NCI-H446 treated with DMSO at 0.1 percent for 48 hours (cell line): ENCODE measurements around the gene FAM193B.
"Not testable (repeated sequence)": the region's sequence is repeated elsewhere in the genome, so short reads cannot be mapped to it uniquely, and the experiment has no call there.

Experiments used
- DNase-seq: peaks from one replicate; lab custom pipeline; 2025; lab: John Stamatoyannopoulos, UW

FAM193B gene

GRCh38 chr5:177537389-177538361 is 16.7 kb downstream of the FAM193B start:
- DNase-seq = no peak

- no peak for DNase-seq
Measured at GRCh38 chr5:177536386-177536785, 18.0 kb downstream of the FAM193B start.

DNA sequence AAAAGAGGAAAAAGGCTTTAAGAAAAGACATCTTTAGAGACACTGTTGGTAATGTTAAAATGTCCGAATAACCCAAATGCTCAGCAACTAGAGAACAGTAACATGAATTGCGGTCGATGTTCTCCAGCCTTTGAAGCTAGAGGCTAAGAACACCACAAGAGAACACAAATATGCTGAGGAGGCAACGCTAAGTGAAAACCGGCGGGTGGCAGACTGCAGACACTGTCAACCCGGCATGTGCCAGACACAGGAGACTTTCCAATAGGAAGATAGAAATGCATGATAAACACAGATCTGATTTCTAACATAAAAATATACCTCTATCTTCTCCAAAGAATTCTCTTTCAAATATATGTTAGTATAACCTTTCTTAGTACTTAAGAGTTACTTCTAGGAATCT is 19.2 kb downstream of the FAM193B start:
- no peak for DNase-seq

DNA sequence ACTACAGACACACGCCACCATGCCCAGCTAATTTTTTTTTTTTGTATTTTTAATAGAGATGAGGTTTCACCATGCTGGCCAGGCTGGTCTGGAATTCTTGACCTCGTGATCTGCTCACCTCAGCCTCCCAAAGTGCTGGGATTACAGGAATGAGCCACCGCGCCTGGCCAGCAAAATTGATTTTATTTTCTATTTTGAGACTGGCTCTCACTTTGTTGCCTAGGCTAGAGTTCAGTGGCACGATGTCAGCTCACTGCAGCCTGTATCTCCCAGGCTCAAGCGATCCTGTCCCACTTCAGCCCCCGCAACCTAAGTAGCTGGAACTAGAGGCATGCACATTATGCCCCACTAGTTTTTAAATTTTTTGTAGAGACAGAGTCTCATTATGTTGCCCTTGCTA is 19.9 kb downstream of the FAM193B start:
- not testable (repeated sequence) for DNase-seq

GRCh38 chr5:177531209-177531940 is 23.0 kb downstream of the FAM193B start:
- no peak for DNase-seq

GRCh38 chr5:177530638-177531037 is 23.7 kb downstream of the FAM193B start:
- DNase-seq = no peak

DNA sequence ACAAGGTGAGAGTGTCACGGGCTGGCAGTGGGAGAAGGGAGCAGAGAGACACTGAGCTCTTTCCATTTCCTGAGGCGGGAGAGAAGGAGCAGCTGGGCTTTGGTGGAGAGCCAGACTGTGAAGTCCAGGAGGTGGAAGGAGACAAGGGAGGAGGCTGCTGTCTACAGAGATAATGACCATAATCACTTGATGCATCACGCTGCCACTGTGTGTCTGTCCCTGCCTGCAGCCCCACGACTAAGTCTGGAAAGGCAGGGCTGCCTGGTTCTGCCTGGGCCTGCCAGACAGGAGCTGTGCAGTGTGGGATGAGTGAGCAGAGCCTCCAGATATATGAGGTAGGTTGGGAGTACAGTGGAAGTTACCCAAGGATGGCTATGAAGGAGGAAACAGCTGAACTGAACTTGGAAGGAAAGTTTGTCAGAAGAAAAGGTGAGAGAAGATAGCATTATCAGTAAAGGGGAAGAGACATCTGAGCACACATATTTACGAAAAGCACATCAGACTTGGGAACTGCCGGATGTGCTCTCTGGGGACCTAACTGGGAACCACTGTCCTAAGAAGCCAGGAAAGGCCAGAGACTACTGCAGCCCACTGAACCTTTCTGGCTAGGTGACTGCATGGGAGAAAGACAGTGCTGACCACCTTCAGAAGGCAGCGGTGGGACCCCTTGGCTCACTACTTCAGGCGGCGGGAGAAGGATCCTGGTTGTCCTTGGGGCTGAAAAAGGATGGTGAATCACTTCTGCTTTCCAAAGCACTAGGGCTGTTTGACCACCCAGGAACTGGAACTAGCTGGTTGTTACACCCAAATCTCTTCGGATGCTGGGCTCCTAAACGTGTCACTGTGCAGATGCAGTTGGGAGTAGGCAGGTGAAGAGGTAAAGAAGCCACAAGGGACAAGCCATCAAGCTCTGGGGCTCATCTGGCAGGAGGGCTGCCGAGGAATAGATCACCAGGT is 24.8 kb downstream of the FAM193B start:
- no peak for DNase-seq

DNA sequence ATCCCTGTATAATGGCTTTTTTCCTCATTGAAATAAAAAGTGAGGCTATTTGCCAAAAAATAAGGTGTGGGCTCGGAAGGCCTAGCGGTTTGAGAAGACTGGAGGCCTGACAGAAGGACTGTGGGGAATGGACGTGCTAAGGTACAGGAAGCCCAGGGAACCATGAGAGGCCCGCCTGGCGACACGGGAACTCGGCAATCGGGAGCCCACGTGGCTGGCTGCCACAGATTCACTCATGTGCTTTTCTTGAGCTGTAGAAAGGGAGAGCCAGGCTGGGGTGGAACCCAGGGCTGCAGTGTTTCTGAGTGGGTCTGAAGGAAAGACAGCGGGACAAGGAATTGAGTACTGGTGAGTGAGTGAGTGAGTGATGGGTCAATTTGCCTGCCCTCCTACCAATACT is 25.7 kb downstream of the FAM193B start:
- no peak for DNase-seq

GRCh38 chr5:177527595-177527994 is 26.8 kb downstream of the FAM193B start:
- no peak for DNase-seq

DNA sequence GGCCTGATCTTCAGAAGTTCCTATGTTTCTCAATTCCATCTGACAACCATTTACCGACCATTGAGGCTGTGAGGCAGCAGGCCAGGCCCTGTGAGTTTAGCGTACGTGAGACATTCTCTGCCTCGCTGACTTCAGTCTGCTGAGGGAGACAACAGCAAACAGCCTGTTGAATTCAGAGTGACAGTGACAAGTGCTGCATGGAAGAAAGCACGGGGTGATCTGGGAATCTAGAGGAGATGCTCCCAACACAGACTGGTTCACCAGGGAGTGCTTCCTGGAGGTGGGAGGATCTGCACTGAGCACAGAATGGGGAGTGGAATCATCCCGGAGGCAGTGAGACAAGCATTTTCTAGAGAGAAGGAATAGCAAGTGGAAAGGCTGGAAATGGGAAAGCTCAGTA is 27.6 kb downstream of the FAM193B start:
- DNase-seq = no peak

DNA sequence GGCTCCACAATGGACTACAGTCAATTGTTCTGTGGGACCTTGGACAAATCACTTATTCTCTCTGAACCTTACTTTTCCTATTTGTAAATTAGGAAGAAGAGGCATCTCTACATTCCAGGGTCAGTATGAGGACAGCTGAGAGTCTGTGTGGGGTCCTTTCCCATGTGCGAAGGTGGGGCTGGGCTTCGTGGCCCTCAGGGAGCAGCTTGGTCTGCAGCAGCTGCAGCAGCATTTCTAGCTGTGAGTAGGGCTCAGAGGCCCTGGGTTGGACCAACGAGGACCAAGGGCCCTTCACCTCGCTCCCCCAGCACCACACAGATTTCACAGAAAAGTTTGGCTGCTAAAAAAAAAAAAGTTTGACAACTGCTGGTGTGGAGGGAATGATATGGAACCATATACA is 28.2 kb downstream of the FAM193B start:
- DNase-seq = no peak

GRCh38 chr5:177524941-177525655 is 29.3 kb downstream of the FAM193B start:
- no peak for DNase-seq

- DNase-seq = no peak
Measured at GRCh38 chr5:177524539-177524900, 29.8 kb downstream of the FAM193B start.

DNA sequence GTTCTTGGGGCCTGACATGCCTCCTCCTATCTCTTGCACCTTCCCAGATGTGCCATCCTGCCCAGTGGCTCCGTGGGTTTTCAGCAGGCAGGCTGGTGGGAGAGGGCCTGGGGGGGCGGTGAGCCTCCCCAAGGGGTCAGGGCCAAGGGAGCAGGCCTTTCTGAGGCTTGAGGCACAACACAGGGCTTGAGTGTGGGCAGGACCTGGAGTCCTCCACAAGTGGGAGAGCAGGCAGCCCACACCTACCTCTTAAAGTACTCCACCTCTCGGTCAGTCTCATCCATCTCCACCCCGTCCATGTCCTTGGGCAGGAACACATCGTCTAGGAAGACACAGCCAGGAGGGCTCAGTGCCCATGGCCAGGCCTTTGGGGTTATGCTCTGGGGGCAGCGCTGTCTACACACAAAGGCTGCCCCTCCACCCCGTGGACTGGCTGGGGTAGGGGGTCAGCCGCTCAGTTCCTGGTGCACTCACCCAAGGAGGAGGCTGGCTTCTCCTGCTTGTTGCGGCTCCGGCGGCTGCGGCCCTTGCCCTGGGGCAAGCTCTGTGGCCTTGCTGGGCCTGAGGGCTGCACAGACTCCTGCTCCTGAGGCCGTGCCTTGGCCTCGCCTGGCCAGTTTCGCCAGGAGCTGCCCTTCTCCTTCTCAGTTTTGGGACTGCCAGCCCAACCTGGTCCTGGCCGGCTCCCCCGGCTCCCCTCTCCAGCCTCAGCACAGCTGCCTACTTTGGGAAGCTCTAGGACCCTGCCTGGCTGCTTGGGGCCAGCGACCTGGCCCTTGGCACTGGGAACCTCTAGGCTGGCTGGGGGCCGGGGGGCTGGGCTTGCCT is 30.4 kb downstream of the FAM193B start:
- DNase-seq = no peak

- no peak for DNase-seq
Measured at GRCh38 chr5:177520916-177521513, 33.3 kb downstream of the FAM193B start.

DNA sequence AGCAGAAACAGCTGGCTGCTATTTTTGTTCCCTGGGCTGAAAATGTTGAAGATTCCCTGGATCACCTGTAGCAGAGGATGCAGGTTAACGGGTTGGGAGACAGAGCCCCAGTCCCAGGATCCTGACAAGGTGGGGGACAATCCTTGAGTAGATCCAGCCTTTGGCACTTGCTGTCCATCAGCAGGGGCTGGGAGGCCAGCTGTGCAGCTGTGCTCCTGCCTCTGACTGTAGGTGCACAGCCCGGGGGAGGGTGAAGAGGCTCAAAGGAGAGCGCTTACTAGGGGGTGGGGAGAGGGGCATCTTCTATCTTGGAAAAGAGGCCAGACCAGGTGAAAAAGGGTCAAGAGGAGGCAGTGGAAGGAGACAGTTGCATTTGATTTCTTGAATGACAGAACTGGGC is 34.1 kb downstream of the FAM193B start:
- no peak for DNase-seq

DNA sequence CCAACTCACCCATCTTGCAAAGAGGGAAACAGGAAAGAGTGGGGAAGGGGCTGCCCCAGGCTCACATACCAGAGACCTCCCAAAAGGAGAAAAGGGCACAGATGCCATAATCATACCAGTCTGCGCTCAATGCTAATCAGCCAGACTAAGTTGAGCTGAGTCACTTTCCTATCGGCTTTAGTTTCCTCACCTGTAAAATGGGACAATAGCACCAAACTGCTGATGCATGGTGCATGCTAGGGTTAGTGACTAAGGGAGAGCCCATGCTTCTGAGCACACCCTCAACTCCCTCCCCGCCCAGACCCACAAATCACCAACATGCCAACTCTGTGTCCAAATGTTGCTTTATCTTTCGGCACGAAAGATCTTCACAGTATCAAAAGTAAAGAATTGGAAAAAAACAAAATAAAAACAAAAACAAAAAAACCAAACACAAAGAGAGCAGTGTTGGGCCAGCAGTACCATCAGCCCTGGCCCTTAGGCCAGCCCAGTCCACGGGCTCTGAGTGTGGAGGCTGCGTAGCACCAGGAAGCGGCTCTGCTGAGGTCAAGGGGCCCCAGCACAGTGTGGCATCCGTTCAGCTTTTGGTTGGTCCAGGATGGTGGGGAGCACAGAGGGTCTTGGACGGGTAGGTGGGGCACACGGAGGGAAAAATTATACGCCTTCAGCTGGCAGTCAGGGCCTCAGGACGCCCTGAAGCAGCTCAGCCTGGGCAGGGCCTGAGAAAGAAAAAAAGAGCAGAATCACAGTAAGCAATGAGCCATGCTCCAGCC is 34.7 kb downstream of the FAM193B start:
- no peak for DNase-seq

- DNase-seq = peak; percentile 97
Measured at GRCh38 chr5:177516601-177517568, 37.5 kb downstream of the FAM193B start, which contains the start of gene DDX41. Gene DDX41, minus strand, starts transcription at chr5:177516961. Its CDS starts 16 bp downstream, at chr5:177516945.
